Effector memory CD4-positive, alpha-beta T cell (primary cell): Measurements from ENCODE around the gene TXNL4A.

Source experiments
- DNase-seq, 3 donors: peaks; one replicate each; pipeline ENCODE4 v3.0.0-alpha.2; 2020
- H3K27ac ChIP-seq: 2 replicates; pipeline ENCODE4 v1.7.0; 2013; ENCODE audit warnings: mild to moderate bottlenecking, low read length, moderate library complexity; ENCODE audit not compliant: insufficient read depth, poor library complexity, severe bottlenecking
- H3K27me3 ChIP-seq: replicated peaks from 2 replicates; pipeline ENCODE4 v1.7.0; 2013; ENCODE audit warnings: mild to moderate bottlenecking, low read length; ENCODE audit not compliant: insufficient read depth, control insufficient read depth, poor library complexity, severe bottlenecking
- H3K36me3 ChIP-seq: 2 replicates; pipeline ENCODE4 v1.7.0; 2013; ENCODE audit warnings: mild to moderate bottlenecking, low read length, moderate library complexity; ENCODE audit not compliant: control insufficient read depth, insufficient read depth
- H3K4me1 ChIP-seq: 2 replicates; pipeline ENCODE4 v1.7.0; 2013; ENCODE audit warnings: low read length, mild to moderate bottlenecking; ENCODE audit not compliant: control insufficient read depth, insufficient read depth, poor library complexity, severe bottlenecking
- H3K4me3 ChIP-seq: 2 replicates; pipeline ENCODE4 v1.7.0; 2013; ENCODE audit warnings: low read length, low read depth, mild to moderate bottlenecking; ENCODE audit not compliant: insufficient read depth, poor library complexity, severe bottlenecking
- H3K9me3 ChIP-seq: 2 replicates; pipeline ENCODE4 v1.7.0; 2013; ENCODE audit warnings: mild to moderate bottlenecking, low read length, moderate library complexity; ENCODE audit not compliant: control insufficient read depth

TXNL4A gene

DNA sequence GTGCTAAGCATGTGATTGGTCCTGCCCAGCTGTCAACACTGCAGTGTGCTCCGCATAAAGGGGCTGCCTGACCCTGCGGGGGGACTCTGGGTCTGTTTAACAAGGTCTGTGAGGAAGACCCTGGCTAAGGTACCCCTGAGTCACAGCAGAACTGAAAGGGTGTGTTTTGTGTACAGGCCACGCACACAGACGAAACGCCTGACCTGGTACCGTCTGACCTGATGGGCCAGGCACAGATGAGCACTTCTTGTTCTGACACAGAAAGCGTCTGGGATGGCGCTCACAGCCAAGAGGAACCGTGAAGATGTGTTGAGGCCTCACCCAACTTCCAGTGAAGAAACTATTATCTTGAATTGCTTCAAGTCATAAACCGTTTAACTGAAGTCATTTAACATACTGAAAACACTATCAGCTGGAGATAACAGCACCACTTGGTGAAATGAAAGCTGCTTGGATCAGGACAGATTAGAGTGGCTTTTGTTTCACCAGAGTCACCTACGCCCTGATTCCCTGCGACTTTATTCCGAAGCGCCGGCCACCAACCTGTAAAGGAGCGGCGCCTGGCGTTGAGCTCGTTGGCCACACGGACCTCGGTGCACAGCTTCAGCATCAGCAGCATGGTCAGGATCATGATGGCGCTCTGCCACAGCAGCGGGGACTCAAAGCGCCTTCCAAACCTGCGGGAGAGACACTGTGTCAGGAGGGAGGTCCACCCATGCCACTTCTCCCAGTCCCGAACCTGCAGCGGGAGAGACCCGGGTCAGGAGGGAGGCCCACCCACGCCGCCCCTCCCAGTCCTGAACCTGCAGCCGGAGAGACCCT lies 45.4 kb downstream of the TXNL4A start:
- Histone ChIP-seq H3K27me3 (no peaks in the 10 kb centered on the region), H3K4me3 (no peak overlapping the region), H3K4me1 (no peaks in the 10 kb centered on the region), H3K27ac (no peak overlapping the region), H3K9me3 (no peaks in the 10 kb centered on the region), H3K36me3 (peaks cover 27% of the 10 kb centered on the region)
- DNase-seq: no peak

DNA sequence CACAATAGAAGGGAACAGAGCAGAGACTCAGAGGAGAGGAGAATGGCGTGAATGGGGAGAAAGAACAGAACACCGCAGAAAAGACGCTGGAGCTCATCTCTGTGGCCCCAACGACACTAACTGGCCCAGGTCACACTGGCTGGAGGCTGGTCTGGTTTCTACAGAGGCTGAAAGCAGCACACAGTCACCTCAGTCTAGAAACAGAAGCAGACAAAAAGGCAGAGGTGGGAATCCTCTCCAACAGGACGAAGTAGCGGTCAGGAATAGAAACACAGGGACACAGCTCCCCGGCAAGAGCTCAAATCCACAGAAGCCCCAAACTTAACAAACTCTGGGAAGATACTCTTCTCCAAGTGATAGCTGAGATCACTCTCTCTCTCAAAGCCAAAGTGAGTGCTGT lies 46.2 kb downstream of the TXNL4A start:
- peaks cover 27% of the 10 kb centered on the region for H3K36me3 ChIP-seq
- H3K4me1 ChIP-seq: no peaks in the 10 kb centered on the region
- H3K9me3 ChIP-seq: no peaks in the 10 kb centered on the region
- no peaks in the 10 kb centered on the region for H3K27me3 ChIP-seq
- no peak overlapping the region for H3K4me3 ChIP-seq
- no peak for DNase-seq
- no peak overlapping the region for H3K27ac ChIP-seq

DNA sequence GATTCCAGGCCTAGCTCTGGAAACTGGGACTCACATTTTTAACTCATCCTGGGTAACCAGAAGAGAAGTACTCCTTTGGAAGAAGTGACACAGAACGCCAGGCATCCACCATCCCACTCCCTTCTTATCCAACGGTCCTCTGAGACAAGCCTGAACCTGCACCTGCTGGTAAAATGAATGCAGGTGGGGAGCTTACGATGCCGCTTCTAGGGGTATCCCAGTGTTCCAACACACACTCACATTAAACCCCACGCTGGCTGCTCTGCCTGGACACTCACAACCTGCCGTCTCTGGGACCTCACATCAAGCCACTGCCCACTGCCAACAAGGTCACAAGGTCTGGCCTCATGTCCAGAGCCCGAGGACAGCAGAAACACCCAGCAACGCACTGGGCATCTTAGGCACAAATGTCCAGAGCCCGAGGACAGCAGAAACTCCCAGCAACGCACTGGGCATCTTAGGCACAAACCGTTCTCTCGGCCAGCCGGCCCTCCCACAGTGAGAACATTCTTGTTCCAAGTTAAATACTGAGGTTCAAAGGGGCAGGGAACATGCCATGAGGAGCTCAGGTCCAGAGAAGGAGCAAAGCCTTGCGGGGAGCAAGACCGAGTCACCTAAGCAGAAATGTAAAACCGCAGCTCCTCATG lies 46.8 kb downstream of the TXNL4A start:
- Histone ChIP-seq H3K27ac (no peak overlapping the region), H3K4me1 (no peaks in the 10 kb centered on the region), H3K9me3 (no peaks in the 10 kb centered on the region), H3K27me3 (no peaks in the 10 kb centered on the region), H3K4me3 (no peak overlapping the region), H3K36me3 (peaks cover 27% of the 10 kb centered on the region)
- DNase-seq: no peak

DNA sequence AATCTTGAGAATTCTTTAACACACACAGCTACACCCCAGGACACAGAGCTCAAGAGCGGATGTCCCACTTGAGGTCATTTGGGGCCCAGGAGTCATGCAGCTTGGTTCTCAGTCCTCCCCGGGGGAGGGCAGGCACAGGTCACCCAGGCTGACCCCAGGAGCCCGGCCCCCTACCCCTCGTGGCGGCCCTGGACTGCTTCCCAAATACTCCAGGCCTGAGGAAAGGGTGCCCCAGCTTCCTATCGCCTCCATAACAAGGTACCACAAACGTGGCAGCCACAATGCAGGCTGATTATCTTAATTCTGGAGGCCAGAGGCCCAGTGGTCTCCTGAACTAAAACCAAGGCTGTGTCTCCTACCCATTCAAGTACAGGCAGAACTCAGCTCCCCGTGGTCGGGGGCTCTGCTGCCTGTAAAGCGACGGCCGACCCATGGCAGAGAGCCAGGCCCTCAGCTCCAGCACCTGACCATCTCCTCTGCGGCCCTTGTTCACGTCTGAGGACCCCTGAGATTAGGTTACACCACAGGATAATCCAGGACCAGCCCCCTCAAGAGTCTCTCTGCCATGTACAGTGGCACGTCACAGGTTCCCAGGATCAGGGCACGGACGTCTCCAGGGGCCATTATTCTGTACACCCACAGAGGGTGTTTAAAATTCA lies 47.4 kb downstream of the TXNL4A start:
- no peak for DNase-seq
- Histone ChIP-seq H3K4me3 (no peak overlapping the region), H3K27me3 (no peaks in the 10 kb centered on the region), H3K4me1 (no peaks in the 10 kb centered on the region), H3K36me3 (peaks cover 28% of the 10 kb centered on the region), H3K9me3 (no peaks in the 10 kb centered on the region), H3K27ac (no peak overlapping the region)

DNA sequence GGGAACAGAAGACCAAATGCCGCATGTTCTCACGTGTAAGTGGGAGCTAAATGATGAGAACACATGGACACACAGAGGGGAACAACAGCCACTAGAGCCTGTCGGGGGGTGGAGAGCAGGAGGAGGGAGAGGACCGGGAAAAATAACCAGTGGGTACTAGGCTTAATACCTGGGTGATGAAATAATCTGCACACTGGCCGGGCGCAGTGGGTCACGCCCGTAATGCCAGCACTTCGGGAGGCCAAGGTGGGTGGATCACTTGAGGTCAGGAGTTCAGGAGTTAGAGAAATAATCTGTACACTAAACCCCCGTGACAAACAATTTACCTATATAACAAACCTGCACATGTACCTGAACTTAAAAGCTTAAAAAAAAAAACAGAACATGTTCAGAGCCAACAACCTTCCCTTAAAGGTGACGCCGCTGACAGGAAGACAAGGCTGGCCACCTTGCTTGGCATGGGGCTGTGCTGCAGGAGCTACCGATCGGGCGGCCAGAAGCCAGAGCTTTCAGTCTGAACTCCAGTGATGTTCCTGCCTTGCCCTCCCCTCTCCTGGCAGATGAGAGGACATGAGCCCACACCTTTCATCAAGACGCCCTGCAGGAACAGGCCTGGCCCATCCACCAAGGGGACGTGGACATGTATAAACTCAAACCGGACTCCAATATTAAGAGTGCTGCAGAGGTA lies 48.1 kb downstream of the TXNL4A start:
- Histone ChIP-seq H3K27ac (no peak overlapping the region), H3K4me1 (no peaks in the 10 kb centered on the region), H3K36me3 (peaks cover 31% of the 10 kb centered on the region), H3K27me3 (no peaks in the 10 kb centered on the region), H3K9me3 (peaks cover 3% of the 10 kb centered on the region), H3K4me3 (no peak overlapping the region)
- no peak for DNase-seq

DNA sequence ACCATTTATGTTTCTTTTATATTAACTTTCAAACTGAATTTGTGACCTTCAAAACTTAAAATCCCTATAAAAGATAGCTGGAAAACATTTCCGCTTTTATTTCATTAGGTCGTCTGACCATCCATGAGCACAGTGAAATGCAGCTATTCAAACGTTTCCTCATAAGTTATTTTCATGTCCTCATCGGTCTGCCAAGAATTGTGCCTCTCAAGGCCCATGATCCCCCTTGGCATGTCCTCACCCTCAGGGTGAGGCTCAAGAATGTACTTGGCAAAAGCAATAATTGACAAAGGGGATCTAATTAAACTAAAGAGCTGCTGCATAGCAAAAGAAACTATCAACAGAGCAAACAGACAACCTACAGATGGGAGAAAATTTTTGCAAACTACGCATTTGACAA lies 49.3 kb downstream of the TXNL4A start:
- Histone ChIP-seq H3K27me3 (no peaks in the 10 kb centered on the region), H3K36me3 (peaks cover 42% of the 10 kb centered on the region), H3K27ac (no peak overlapping the region), H3K4me1 (no peaks in the 10 kb centered on the region), H3K9me3 (peaks cover 3% of the 10 kb centered on the region), H3K4me3 (no peak overlapping the region)
- DNase-seq: no peak

DNA sequence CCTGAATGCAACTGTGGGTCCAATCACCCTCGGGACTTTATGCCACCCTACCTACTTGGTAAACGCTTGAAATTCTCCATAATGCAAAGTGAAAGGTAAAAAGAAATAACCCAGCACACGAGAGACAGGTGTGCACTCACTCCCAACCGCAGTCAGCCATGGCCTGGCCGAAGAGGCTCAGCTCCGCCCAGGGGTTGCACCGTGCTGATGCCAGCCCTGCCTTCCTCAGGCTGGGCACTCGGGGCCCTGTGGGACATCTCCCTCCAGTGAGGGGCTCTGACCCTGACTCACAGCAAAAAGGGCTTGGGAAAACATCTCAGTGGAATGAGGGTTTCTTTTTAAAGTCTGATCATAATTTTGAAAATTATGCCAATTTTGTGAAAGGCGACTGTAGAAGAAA lies 50.2 kb downstream of the TXNL4A start:
- H3K9me3 ChIP-seq: peaks cover 3% of the 10 kb centered on the region
- H3K27ac ChIP-seq: no peak overlapping the region
- no peaks in the 10 kb centered on the region for H3K27me3 ChIP-seq
- no peaks in the 10 kb centered on the region for H3K4me1 ChIP-seq
- H3K36me3 ChIP-seq: peaks cover 50% of the 10 kb centered on the region
- H3K4me3 ChIP-seq: no peak overlapping the region
- DNase-seq: no peak

DNA sequence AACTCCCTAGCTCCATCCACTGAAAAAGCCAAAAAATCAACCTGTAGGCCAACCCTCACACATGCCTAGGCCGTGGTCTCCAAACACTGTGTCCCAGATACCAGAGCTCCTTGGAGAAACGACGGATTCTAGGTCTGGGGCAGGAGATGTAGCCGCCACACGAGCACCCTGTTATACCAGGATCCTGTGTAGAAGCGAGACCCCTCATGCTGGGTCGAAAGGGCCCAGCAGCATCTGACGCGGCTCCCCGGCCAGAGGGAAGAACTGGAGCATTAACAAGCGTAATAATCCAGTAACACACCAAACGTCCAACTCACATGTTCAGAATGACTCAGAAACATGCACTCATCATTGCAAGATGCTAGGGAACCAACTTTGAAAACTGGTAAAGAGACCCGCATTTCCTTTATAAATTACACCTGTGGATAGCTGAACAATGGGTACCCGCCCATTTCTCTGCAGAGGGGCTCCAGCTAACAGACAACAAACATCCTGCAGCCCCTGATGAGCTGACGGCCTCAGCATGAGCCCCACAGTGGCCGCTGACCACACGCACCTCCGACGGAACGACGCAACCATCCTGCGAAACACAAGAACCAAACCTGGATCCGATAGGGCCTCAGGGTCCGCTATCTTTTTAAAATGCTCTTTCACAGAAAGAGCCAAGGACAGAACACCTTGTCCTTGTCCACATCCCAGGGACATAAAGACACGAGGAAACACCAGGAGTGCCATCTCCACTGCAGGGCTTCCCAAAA lies 51.1 kb downstream of the TXNL4A start:
- Histone ChIP-seq H3K4me3 (no peak overlapping the region), H3K4me1 (no peaks in the 10 kb centered on the region), H3K36me3 (peaks cover 43% of the 10 kb centered on the region), H3K27me3 (no peaks in the 10 kb centered on the region), H3K9me3 (peaks cover 3% of the 10 kb centered on the region), H3K27ac (no peak overlapping the region)
- no peak for DNase-seq

DNA sequence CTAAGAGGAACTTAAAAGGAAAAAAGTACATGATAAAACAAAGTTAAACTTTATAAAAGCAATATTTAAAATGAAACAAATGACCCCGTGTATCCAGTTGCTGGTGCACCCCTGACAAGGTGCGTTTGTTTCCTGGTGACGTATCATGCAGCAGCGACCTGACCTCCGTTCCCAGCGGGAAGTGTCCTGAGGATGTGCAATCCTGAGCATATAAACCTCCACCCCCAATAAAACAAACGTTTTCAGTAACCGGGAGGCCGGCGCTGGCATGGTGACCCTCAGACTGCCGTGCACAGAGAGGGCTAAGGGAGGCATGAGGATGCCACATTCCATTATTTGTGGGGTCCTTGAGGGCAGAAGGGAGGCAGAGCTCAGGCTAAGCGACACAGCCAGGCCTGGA lies 51.7 kb downstream of the TXNL4A start:
- peaks cover 3% of the 10 kb centered on the region for H3K9me3 ChIP-seq
- H3K4me1 ChIP-seq: no peaks in the 10 kb centered on the region
- H3K27me3 ChIP-seq: no peaks in the 10 kb centered on the region
- H3K27ac ChIP-seq: no peak overlapping the region
- DNase-seq: no peak
- H3K36me3 ChIP-seq: peaks cover 38% of the 10 kb centered on the region
- H3K4me3 ChIP-seq: no peak overlapping the region
